ENCODE measurements around the gene EPB42. TPM values are rescaled to one million over a fixed set of nuclear protein-coding genes. Genes with fewer than 3 reads are reported as not detected.

Gene EPB42
- total RNA-seq, 1 experiment from 2014 or later, result not detected

DNA sequence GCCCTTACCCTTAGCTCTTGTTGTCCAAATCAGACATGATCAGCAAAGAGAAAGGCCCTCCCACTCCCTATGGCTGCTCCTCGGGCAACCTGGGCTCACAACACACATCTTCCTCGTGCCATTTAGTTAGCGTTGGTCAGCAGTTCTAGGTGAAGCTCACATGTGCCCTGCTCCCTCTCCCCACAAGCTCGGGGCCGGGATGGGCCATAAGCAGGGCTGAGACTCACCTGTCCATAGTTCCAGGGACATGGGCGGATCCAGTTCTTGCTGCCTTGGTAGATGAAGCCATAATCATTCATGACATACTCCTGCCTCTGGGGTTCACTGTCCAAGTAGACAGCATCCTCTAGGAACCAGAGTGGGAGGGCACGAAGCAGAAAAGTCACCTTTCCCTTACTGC is 35.5 kb upstream of the EPB42 start:
- H3K27me3 ChIP-seq (ENCODE audit: insufficient read depth, low read length), result 0 out of 2 replicates have a peak, but pooled peaks cover 2% of the 10 kb centered on the region
- H3K4me1 ChIP-seq (ENCODE audit: control insufficient read depth in 1 of 2, insufficient read depth in 2 of 2, low read length in 2 of 2), result no peaks in the 10 kb centered on the region; a peak in 1 of 4 replicates
- no peaks in the 10 kb centered on the region for H3K9me3 ChIP-seq (ENCODE audit: control insufficient read depth in 1 of 2, insufficient read depth in 1 of 2, low read depth in 1 of 2, low read length in 2 of 2)
- ChIA-PET CTCF (interaction anchor here (1.5 kb wide), 1 partner anchor 52 kb away, joined by 3 read pairs; no protein-coding TSS in a partner anchor), RAD21 (ENCODE audit: low non-redundant PET in 1 of 2, low total read pairs in 2 of 2, uncharacterized antibody in 2 of 2, unreplicated experiment in 2 of 2) (no interaction called here), POLR2A (no interaction called here)
- H4K20me1 ChIP-seq (ENCODE audit: insufficient read depth), result no peaks in the 10 kb centered on the region
- no TSS peak for BruUV-seq (replicated peaks)
- H3K4me2 ChIP-seq (ENCODE audit: low read length), result no peak overlapping the region
- DNase-seq (ENCODE audit: low read depth, low spot score) (no peak), ATAC-seq (no peak)
- H3K79me2 ChIP-seq (ENCODE audit: insufficient read depth, low read length), result no peaks in the 10 kb centered on the region
- no peaks in the 10 kb centered on the region for H3K9me2 ChIP-seq (ENCODE audit: insufficient read depth)
- no peak overlapping the region for H3K9ac ChIP-seq (ENCODE audit: low read length)
- H2AFZ ChIP-seq (ENCODE audit: low read depth, low read length, poor library complexity, severe bottlenecking), result no peak overlapping the region
- TF ChIP-seq EZH2 (IDR thresholded peaks at IDR 0.05) (no peak), ZNF274 (IDR thresholded peaks at IDR 0.05; ENCODE audit: low read depth, low read length) (no peak), SIN3A (IDR thresholded peaks at IDR 0.05; ENCODE audit: low read depth) (no peak), JUND (IDR thresholded peaks at IDR 0.05) (no peak)
- TF ChIP-seq, protein P1, sequence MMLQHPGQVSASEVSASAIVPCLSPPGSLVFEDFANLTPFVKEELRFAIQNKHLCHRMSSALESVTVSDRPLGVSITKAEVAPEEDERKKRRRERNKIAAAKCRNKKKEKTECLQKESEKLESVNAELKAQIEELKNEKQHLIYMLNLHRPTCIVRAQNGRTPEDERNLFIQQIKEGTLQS (IDR thresholded peaks at IDR 0.05), result no peak
- TF ChIP-seq, protein P2, sequence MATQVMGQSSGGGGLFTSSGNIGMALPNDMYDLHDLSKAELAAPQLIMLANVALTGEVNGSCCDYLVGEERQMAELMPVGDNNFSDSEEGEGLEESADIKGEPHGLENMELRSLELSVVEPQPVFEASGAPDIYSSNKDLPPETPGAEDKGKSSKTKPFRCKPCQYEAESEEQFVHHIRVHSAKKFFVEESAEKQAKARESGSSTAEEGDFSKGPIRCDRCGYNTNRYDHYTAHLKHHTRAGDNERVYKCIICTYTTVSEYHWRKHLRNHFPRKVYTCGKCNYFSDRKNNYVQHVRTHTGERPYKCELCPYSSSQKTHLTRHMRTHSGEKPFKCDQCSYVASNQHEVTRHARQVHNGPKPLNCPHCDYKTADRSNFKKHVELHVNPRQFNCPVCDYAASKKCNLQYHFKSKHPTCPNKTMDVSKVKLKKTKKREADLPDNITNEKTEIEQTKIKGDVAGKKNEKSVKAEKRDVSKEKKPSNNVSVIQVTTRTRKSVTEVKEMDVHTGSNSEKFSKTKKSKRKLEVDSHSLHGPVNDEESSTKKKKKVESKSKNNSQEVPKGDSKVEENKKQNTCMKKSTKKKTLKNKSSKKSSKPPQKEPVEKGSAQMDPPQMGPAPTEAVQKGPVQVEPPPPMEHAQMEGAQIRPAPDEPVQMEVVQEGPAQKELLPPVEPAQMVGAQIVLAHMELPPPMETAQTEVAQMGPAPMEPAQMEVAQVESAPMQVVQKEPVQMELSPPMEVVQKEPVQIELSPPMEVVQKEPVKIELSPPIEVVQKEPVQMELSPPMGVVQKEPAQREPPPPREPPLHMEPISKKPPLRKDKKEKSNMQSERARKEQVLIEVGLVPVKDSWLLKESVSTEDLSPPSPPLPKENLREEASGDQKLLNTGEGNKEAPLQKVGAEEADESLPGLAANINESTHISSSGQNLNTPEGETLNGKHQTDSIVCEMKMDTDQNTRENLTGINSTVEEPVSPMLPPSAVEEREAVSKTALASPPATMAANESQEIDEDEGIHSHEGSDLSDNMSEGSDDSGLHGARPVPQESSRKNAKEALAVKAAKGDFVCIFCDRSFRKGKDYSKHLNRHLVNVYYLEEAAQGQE (IDR thresholded peaks at IDR 0.05; ENCODE audit: low read depth), result no peak
- no peak overlapping the region for H3K27ac ChIP-seq (ENCODE audit: low read depth, low read length)
- H3K4me3 ChIP-seq (replicated peaks in 1 of 2; ENCODE audit: low read depth in 1 of 2, low read length in 2 of 2), result no peak overlapping the region
- intact Hi-C loops (cut with micrococcal nuclease), result no loop called here
- H3K36me3 ChIP-seq (ENCODE audit: control insufficient read depth in 1 of 2, insufficient read depth in 2 of 2, low read length in 2 of 2), result no peaks in the 10 kb centered on the region

DNA sequence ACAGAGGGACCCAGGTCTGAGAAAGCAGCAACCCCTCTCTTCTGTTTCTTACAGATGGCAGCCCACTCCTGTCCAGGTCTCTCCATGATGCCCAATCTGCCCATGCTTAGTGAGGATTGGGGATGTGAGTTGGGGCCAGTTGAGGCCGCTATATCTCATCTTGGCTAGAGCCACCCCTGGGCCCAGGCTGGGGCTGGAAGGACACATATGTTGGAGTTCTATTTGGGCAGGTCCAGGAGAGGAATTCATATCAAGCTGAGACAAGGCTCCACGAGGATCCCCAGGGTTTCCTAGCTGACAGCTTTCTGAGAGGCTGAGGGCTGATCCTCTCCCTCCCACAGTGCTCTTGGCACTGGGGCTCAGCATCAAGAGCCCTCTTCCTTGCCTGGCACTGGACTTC is 34.6 kb upstream of the EPB42 start:
- BruUV-seq (replicated peaks), result no TSS peak
- H3K9ac ChIP-seq (ENCODE audit: low read length), result no peak overlapping the region
- RAD21 ChIA-PET (ENCODE audit: low non-redundant PET in 1 of 2, low total read pairs in 2 of 2, uncharacterized antibody in 2 of 2, unreplicated experiment in 2 of 2), result no interaction called here
- DNase-seq (ENCODE audit: low read depth, low spot score), result no peak
- H2AFZ ChIP-seq (ENCODE audit: low read depth, low read length, poor library complexity, severe bottlenecking), result no peak overlapping the region
- no peaks in the 10 kb centered on the region; a peak in 1 of 4 replicates for H3K4me1 ChIP-seq (ENCODE audit: control insufficient read depth in 1 of 2, insufficient read depth in 2 of 2, low read length in 2 of 2)
- H3K27ac ChIP-seq (ENCODE audit: low read depth, low read length), result no peak overlapping the region
- H3K36me3 ChIP-seq (ENCODE audit: control insufficient read depth in 1 of 2, insufficient read depth in 2 of 2, low read length in 2 of 2), result no peaks in the 10 kb centered on the region
- intact Hi-C loops (cut with micrococcal nuclease), result no loop called here
- no peaks in the 10 kb centered on the region for H3K79me2 ChIP-seq (ENCODE audit: insufficient read depth, low read length)
- ATAC-seq, result no peak
- POLR2A ChIA-PET, result no interaction called here
- no peaks in the 10 kb centered on the region for H4K20me1 ChIP-seq (ENCODE audit: insufficient read depth)
- no peaks in the 10 kb centered on the region for H3K9me3 ChIP-seq (ENCODE audit: control insufficient read depth in 1 of 2, insufficient read depth in 1 of 2, low read depth in 1 of 2, low read length in 2 of 2)
- no peak overlapping the region for H3K4me2 ChIP-seq (ENCODE audit: low read length)
- 0 out of 2 replicates have a peak, but pooled peaks cover 2% of the 10 kb centered on the region for H3K27me3 ChIP-seq (ENCODE audit: insufficient read depth, low read length)
- CTCF ChIA-PET, result no interaction called here
- no peak overlapping the region for H3K4me3 ChIP-seq (replicated peaks in 1 of 2; ENCODE audit: low read depth in 1 of 2, low read length in 2 of 2)
- H3K9me2 ChIP-seq (ENCODE audit: insufficient read depth), result no peaks in the 10 kb centered on the region
- TF ChIP-seq, protein P3, sequence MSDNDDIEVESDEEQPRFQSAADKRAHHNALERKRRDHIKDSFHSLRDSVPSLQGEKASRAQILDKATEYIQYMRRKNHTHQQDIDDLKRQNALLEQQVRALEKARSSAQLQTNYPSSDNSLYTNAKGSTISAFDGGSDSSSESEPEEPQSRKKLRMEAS (IDR thresholded peaks at IDR 0.05), result no peak
- no peak for TF ChIP-seq FOSL1 (IDR thresholded peaks at IDR 0.05; ENCODE audit: low read depth)
- no peak for TF ChIP-seq CEBPB (IDR thresholded peaks at IDR 0.05; ENCODE audit: low read depth)
- no peak for TF ChIP-seq EGR1 (IDR thresholded peaks at IDR 0.05; ENCODE audit: low read depth)
- no peak for TF ChIP-seq TCF7L2 (IDR thresholded peaks at IDR 0.05; ENCODE audit: borderline replicate concordance, extremely low read depth, insufficient read depth, insufficient read length)
- TF ChIP-seq, protein P2 (IDR thresholded peaks at IDR 0.05; ENCODE audit: low read depth), result no peak
- TF ChIP-seq SRF (IDR thresholded peaks at IDR 0.05; ENCODE audit: low read depth), result no peak
- no peak for TF ChIP-seq POLR2A (IDR thresholded peaks at IDR 0.05; ENCODE audit: borderline replicate concordance, extremely low read depth, insufficient read depth, insufficient read length)
- no peak for TF ChIP-seq CBX3 (IDR thresholded peaks at IDR 0.05; ENCODE audit: low read depth)
- TF ChIP-seq ZFX (IDR thresholded peaks at IDR 0.05), result no peak
- no peak for TF ChIP-seq RAD21 (IDR thresholded peaks at IDR 0.05; ENCODE audit: low read depth)

Measured in HCT116 (cell line).